HG02623 (cell line): ENCODE results near the gene L3MBTL4.

Source experiments
- ATAC-seq: cut with Tn5 transposase; IDR thresholded peaks from one replicate; pipeline ENCODE4 v1.9.1; 2021; ENCODE audit warnings: moderate library complexity; ENCODE audit not compliant: unreplicated experiment

Gene L3MBTL4

GRCh38 chr18:6366776-6367175 lies 47.9 kb downstream of the L3MBTL4 start:
- ATAC-seq = no peak

- no peak for ATAC-seq
These were observed 49.3 kb downstream of the L3MBTL4 start for GRCh38 chr18:6365385-6365784.

GRCh38 chr18:6363216-6363615 lies 51.5 kb downstream of the L3MBTL4 start:
- peak; percentile 82 for ATAC-seq

- no peak for ATAC-seq
These were observed 52.1 kb downstream of the L3MBTL4 start for GRCh38 chr18:6362559-6363129.

- ATAC-seq = no peak
These were observed 57.0 kb downstream of the L3MBTL4 start for GRCh38 chr18:6357668-6358067.

- ATAC-seq = peak; percentile 65
These were observed 58.7 kb downstream of the L3MBTL4 start for GRCh38 chr18:6355789-6356589.

GRCh38 chr18:6352275-6352674 lies 62.4 kb downstream of the L3MBTL4 start:
- ATAC-seq = no peak

GRCh38 chr18:6342990-6343389 lies 71.7 kb downstream of the L3MBTL4 start:
- no peak for ATAC-seq

GRCh38 chr18:6341709-6342108 lies 73.0 kb downstream of the L3MBTL4 start:
- ATAC-seq = no peak

GRCh38 chr18:6341303-6341702 lies 73.4 kb downstream of the L3MBTL4 start:
- no peak for ATAC-seq

GRCh38 chr18:6340121-6340520 lies 74.6 kb downstream of the L3MBTL4 start:
- no peak for ATAC-seq

- no peak for ATAC-seq
These were observed 78.5 kb downstream of the L3MBTL4 start for GRCh38 chr18:6336239-6336638.

- ATAC-seq = no peak
These were observed 80.7 kb downstream of the L3MBTL4 start for GRCh38 chr18:6333981-6334380.

GRCh38 chr18:6331872-6332271 lies 82.8 kb downstream of the L3MBTL4 start:
- ATAC-seq = no peak

- no peak for ATAC-seq
These were observed 83.9 kb downstream of the L3MBTL4 start for GRCh38 chr18:6330786-6331185.

GRCh38 chr18:6328621-6329010 lies 86.1 kb downstream of the L3MBTL4 start:
- no peak for ATAC-seq

- ATAC-seq = no peak
These were observed 86.7 kb downstream of the L3MBTL4 start for GRCh38 chr18:6327895-6328620.

GRCh38 chr18:6327485-6327884 lies 87.2 kb downstream of the L3MBTL4 start:
- no peak for ATAC-seq

- ATAC-seq = no peak
These were observed 88.1 kb downstream of the L3MBTL4 start for GRCh38 chr18:6326566-6326965.

- no peak for ATAC-seq
These were observed 91.3 kb downstream of the L3MBTL4 start for GRCh38 chr18:6323319-6323889.

- ATAC-seq = no peak
These were observed 99.0 kb downstream of the L3MBTL4 start for GRCh38 chr18:6315517-6316331.
